ENCODE measurements around the gene PLA2G4F.

The PLA2G4F gene

GRCh38 chr15:42134617-42135245 lies 21.7 kb downstream of the PLA2G4F start:
- Histone ChIP-seq H3K36me3 (ENCODE audit: control insufficient read depth in 1 of 2, insufficient read depth in 2 of 2, low read length in 2 of 2) (no peaks in the 10 kb centered on the region), H3K27ac (ENCODE audit: low read depth, low read length) (no peak overlapping the region), H3K4me3 (ENCODE audit: low read depth in 1 of 2, low read length in 2 of 2) (no peak overlapping the region), H3K9me3 (ENCODE audit: control insufficient read depth in 1 of 2, low read length in 2 of 2) (peaks cover 13 to 23% of the 10 kb centered on the region in 2 donors), H3K4me1 (ENCODE audit: control insufficient read depth in 1 of 2, insufficient read depth in 2 of 2, low read length in 2 of 2) (peaks cover 6 to 7% of the 10 kb centered on the region in 2 donors), H3K9ac (ENCODE audit: low read depth in 1 of 2, low read length in 2 of 2) (no peak overlapping the region), H3K27me3 (ENCODE audit: control insufficient read depth in 1 of 2, insufficient read depth in 2 of 2, low read length in 2 of 2) (no peaks in the 10 kb centered on the region)

GRCh38 chr15:42133886-42134502 lies 22.4 kb downstream of the PLA2G4F start:
- H3K9me3 ChIP-seq (ENCODE audit: control insufficient read depth in 1 of 2, low read length in 2 of 2): peaks cover 13 to 23% of the 10 kb centered on the region in 2 donors
- no peak overlapping the region for H3K9ac ChIP-seq (ENCODE audit: low read depth in 1 of 2, low read length in 2 of 2)
- no peak overlapping the region for H3K4me3 ChIP-seq (ENCODE audit: low read depth in 1 of 2, low read length in 2 of 2)
- H3K27me3 ChIP-seq (ENCODE audit: control insufficient read depth in 1 of 2, insufficient read depth in 2 of 2, low read length in 2 of 2): no peaks in the 10 kb centered on the region
- H3K36me3 ChIP-seq (ENCODE audit: control insufficient read depth in 1 of 2, insufficient read depth in 2 of 2, low read length in 2 of 2): no peaks in the 10 kb centered on the region
- no peaks in the 10 kb centered on the region for H3K4me1 ChIP-seq (ENCODE audit: control insufficient read depth in 1 of 2, insufficient read depth in 2 of 2, low read length in 2 of 2)
- no peak overlapping the region for H3K27ac ChIP-seq (ENCODE audit: low read depth, low read length)

- Histone ChIP-seq H3K4me1 (ENCODE audit: control insufficient read depth in 1 of 2, insufficient read depth in 2 of 2, low read length in 2 of 2) (no peaks in the 10 kb centered on the region), H3K27me3 (ENCODE audit: control insufficient read depth in 1 of 2, insufficient read depth in 2 of 2, low read length in 2 of 2) (no peaks in the 10 kb centered on the region), H3K36me3 (ENCODE audit: control insufficient read depth in 1 of 2, insufficient read depth in 2 of 2, low read length in 2 of 2) (no peaks in the 10 kb centered on the region), H3K9me3 (ENCODE audit: control insufficient read depth in 1 of 2, low read length in 2 of 2) (peaks cover 8 to 18% of the 10 kb centered on the region in 2 donors), H3K27ac (ENCODE audit: low read depth, low read length) (no peak overlapping the region), H3K9ac (ENCODE audit: low read depth in 1 of 2, low read length in 2 of 2) (no peak overlapping the region), H3K4me3 (ENCODE audit: low read depth in 1 of 2, low read length in 2 of 2) (no peak overlapping the region)
Measured at GRCh38 chr15:42133356-42133755, 23.1 kb downstream of the PLA2G4F start.

- Histone ChIP-seq H3K9ac (ENCODE audit: low read depth in 1 of 2, low read length in 2 of 2) (no peak overlapping the region), H3K27ac (ENCODE audit: low read depth, low read length) (no peak overlapping the region), H3K4me3 (ENCODE audit: low read depth in 1 of 2, low read length in 2 of 2) (no peak overlapping the region), H3K9me3 (ENCODE audit: control insufficient read depth in 1 of 2, low read length in 2 of 2) (peaks cover 3 to 5% of the 10 kb centered on the region in 2 donors), H3K27me3 (ENCODE audit: control insufficient read depth in 1 of 2, insufficient read depth in 2 of 2, low read length in 2 of 2) (no peaks in the 10 kb centered on the region), H3K4me1 (ENCODE audit: control insufficient read depth in 1 of 2, insufficient read depth in 2 of 2, low read length in 2 of 2) (no peaks in the 10 kb centered on the region), H3K36me3 (ENCODE audit: control insufficient read depth in 1 of 2, insufficient read depth in 2 of 2, low read length in 2 of 2) (no peaks in the 10 kb centered on the region)
Measured at GRCh38 chr15:42131826-42132806, 24.3 kb downstream of the PLA2G4F start.

GRCh38 chr15:42131006-42131405 lies 25.4 kb downstream of the PLA2G4F start:
- H3K4me3 ChIP-seq (ENCODE audit: low read depth in 1 of 2, low read length in 2 of 2): no peak overlapping the region
- H3K27me3 ChIP-seq (ENCODE audit: control insufficient read depth in 1 of 2, insufficient read depth in 2 of 2, low read length in 2 of 2): no peaks in the 10 kb centered on the region
- no peaks in the 10 kb centered on the region for H3K36me3 ChIP-seq (ENCODE audit: control insufficient read depth in 1 of 2, insufficient read depth in 2 of 2, low read length in 2 of 2)
- no peak overlapping the region for H3K27ac ChIP-seq (ENCODE audit: low read depth, low read length)
- H3K9ac ChIP-seq (ENCODE audit: low read depth in 1 of 2, low read length in 2 of 2): no peak overlapping the region
- H3K9me3 ChIP-seq (ENCODE audit: control insufficient read depth in 1 of 2, low read length in 2 of 2): no peaks in the 10 kb centered on the region
- no peaks in the 10 kb centered on the region for H3K4me1 ChIP-seq (ENCODE audit: control insufficient read depth in 1 of 2, insufficient read depth in 2 of 2, low read length in 2 of 2)

- Histone ChIP-seq H3K4me1 (ENCODE audit: control insufficient read depth in 1 of 2, insufficient read depth in 2 of 2, low read length in 2 of 2) (no peaks in the 10 kb centered on the region), H3K9me3 (ENCODE audit: control insufficient read depth in 1 of 2, low read length in 2 of 2) (no peaks in the 10 kb centered on the region), H3K9ac (ENCODE audit: low read depth in 1 of 2, low read length in 2 of 2) (no peak overlapping the region), H3K36me3 (ENCODE audit: control insufficient read depth in 1 of 2, insufficient read depth in 2 of 2, low read length in 2 of 2) (no peaks in the 10 kb centered on the region), H3K27ac (ENCODE audit: low read depth, low read length) (no peak overlapping the region), H3K27me3 (ENCODE audit: control insufficient read depth in 1 of 2, insufficient read depth in 2 of 2, low read length in 2 of 2) (no peaks in the 10 kb centered on the region), H3K4me3 (ENCODE audit: low read depth in 1 of 2, low read length in 2 of 2) (no peak overlapping the region)
Measured at GRCh38 chr15:42130246-42130986, 26.0 kb downstream of the PLA2G4F start.

- Histone ChIP-seq H3K4me3 (ENCODE audit: low read depth in 1 of 2, low read length in 2 of 2) (no peak overlapping the region), H3K9ac (ENCODE audit: low read depth in 1 of 2, low read length in 2 of 2) (no peak overlapping the region), H3K27ac (ENCODE audit: low read depth, low read length) (no peak overlapping the region), H3K9me3 (ENCODE audit: control insufficient read depth in 1 of 2, low read length in 2 of 2) (no peaks in the 10 kb centered on the region), H3K4me1 (ENCODE audit: control insufficient read depth in 1 of 2, insufficient read depth in 2 of 2, low read length in 2 of 2) (no peaks in the 10 kb centered on the region), H3K36me3 (ENCODE audit: control insufficient read depth in 1 of 2, insufficient read depth in 2 of 2, low read length in 2 of 2) (no peaks in the 10 kb centered on the region), H3K27me3 (ENCODE audit: control insufficient read depth in 1 of 2, insufficient read depth in 2 of 2, low read length in 2 of 2) (no peaks in the 10 kb centered on the region)
Measured at GRCh38 chr15:42129364-42129763, 27.1 kb downstream of the PLA2G4F start.

GRCh38 chr15:42128476-42128875 lies 28.0 kb downstream of the PLA2G4F start:
- H3K9ac ChIP-seq (ENCODE audit: low read depth in 1 of 2, low read length in 2 of 2): no peak overlapping the region
- H3K4me1 ChIP-seq (ENCODE audit: control insufficient read depth in 1 of 2, insufficient read depth in 2 of 2, low read length in 2 of 2): no peaks in the 10 kb centered on the region
- no peaks in the 10 kb centered on the region for H3K9me3 ChIP-seq (ENCODE audit: control insufficient read depth in 1 of 2, low read length in 2 of 2)
- no peaks in the 10 kb centered on the region for H3K27me3 ChIP-seq (ENCODE audit: control insufficient read depth in 1 of 2, insufficient read depth in 2 of 2, low read length in 2 of 2)
- no peaks in the 10 kb centered on the region for H3K36me3 ChIP-seq (ENCODE audit: control insufficient read depth in 1 of 2, insufficient read depth in 2 of 2, low read length in 2 of 2)
- H3K27ac ChIP-seq (ENCODE audit: low read depth, low read length): no peak overlapping the region
- H3K4me3 ChIP-seq (ENCODE audit: low read depth in 1 of 2, low read length in 2 of 2): no peak overlapping the region

- H3K27ac ChIP-seq (ENCODE audit: low read depth, low read length): no peak overlapping the region
Measured at GRCh38 chr15:42123546-42123945, 32.9 kb downstream of the PLA2G4F start.

More at GRCh38 chr15:42123546-42123945, 32.9 kb downstream of the PLA2G4F start:
- Histone ChIP-seq H3K4me1 (ENCODE audit: control insufficient read depth in 1 of 2, insufficient read depth in 2 of 2, low read length in 2 of 2) (peaks cover 0 to 7% of the 10 kb centered on the region in 2 donors), H3K9ac (ENCODE audit: low read depth in 1 of 2, low read length in 2 of 2) (no peak overlapping the region), H3K27me3 (ENCODE audit: control insufficient read depth in 1 of 2, insufficient read depth in 2 of 2, low read length in 2 of 2) (no peaks in the 10 kb centered on the region), H3K36me3 (ENCODE audit: control insufficient read depth in 1 of 2, insufficient read depth in 2 of 2, low read length in 2 of 2) (no peaks in the 10 kb centered on the region), H3K9me3 (ENCODE audit: control insufficient read depth in 1 of 2, low read length in 2 of 2) (no peaks in the 10 kb centered on the region), H3K4me3 (ENCODE audit: low read depth in 1 of 2, low read length in 2 of 2) (no peak overlapping the region)

Measured in duodenal mucosa (tissue), 2 donors.